Activated CD8-positive, alpha-beta memory T cell treated with anti-CD3 and anti-CD28 coated beads, Interleukin-2, amount 10 ng/mL, durations not matched to agents 7 days and 5 days (primary cell): ENCODE data around the gene ZBTB17. TPM values are rescaled to one million over a fixed set of nuclear protein-coding genes. Genes with fewer than 3 reads are reported as not detected.
"Not testable (repeated sequence)": the region's sequence is repeated elsewhere in the genome, so short reads cannot be mapped to it uniquely, and the experiment has no call there.

Source experiments
- ATAC-seq: fragments of 150-1000 bp; cut with Tn5 transposase; one replicate; pipeline ENCODE4 v1.10.0; 2021; ENCODE audit warnings: moderate library complexity
- CTCF ChIA-PET: fragments of 350-600 bp; sonication (Branson Sonifier 250); formaldehyde crosslinking; loops from one replicate; lab custom pipeline; 2021; ENCODE audit warnings: antibody characterized with exemption; lab: Charles Lee
- DNase-seq: peaks from one replicate; pipeline ENCODE4 v3.0.0-alpha.2; 2020
- H3K27ac Mint-ChIP-seq: one replicate; pipeline ENCODE4 v1.8.0; 2021; ENCODE audit warnings: mild to moderate bottlenecking, mixed read lengths
- H3K27me3 Mint-ChIP-seq: one replicate; pipeline ENCODE4 v1.8.0; 2021; ENCODE audit warnings: mixed read lengths
- H3K36me3 Mint-ChIP-seq: one replicate; pipeline ENCODE4 v1.8.0; 2021; ENCODE audit warnings: mild to moderate bottlenecking, mixed read lengths
- H3K4me1 Mint-ChIP-seq: one replicate; pipeline ENCODE4 v1.8.0; 2021; ENCODE audit warnings: mixed read lengths
- H3K4me3 Mint-ChIP-seq: one replicate; pipeline ENCODE4 v1.8.0; 2021; ENCODE audit warnings: mild to moderate bottlenecking, moderate library complexity, mixed read lengths
- H3K9me3 Mint-ChIP-seq: one replicate; pipeline ENCODE4 v1.8.0; 2022; ENCODE audit warnings: low read depth, mixed read lengths
- total RNA-seq, 2 experiments: library from RNA; stranded (reverse); gene quantifications; one replicate each; pipeline ENCODE4 v1.2.3, GENCODE V29; 2021

ZBTB17 gene
- total RNA-seq, 2 experiments from 2014 or later = 55.8 to 68.8 TPM

- H3K27me3 Mint-ChIP-seq = no peaks in the 10 kb centered on the region
- peaks cover 49% of the 10 kb centered on the region for H3K36me3 Mint-ChIP-seq
- ATAC-seq (no peak), DNase-seq (no peak)
- no peaks in the 10 kb centered on the region for H3K9me3 Mint-ChIP-seq
- no peak overlapping the region for H3K27ac Mint-ChIP-seq
- H3K4me1 Mint-ChIP-seq = peaks cover 1% of the 10 kb centered on the region
- no peak overlapping the region for H3K4me3 Mint-ChIP-seq
- CTCF ChIA-PET = interaction anchor here (2.0 kb wide), 1 partner anchor 13 kb away, joined by 4 read pairs; no protein-coding TSS in a partner anchor
Observed at GRCh38 chr1:15936025-15936424, 39.9 kb downstream of the ZBTB17 start.

DNA sequence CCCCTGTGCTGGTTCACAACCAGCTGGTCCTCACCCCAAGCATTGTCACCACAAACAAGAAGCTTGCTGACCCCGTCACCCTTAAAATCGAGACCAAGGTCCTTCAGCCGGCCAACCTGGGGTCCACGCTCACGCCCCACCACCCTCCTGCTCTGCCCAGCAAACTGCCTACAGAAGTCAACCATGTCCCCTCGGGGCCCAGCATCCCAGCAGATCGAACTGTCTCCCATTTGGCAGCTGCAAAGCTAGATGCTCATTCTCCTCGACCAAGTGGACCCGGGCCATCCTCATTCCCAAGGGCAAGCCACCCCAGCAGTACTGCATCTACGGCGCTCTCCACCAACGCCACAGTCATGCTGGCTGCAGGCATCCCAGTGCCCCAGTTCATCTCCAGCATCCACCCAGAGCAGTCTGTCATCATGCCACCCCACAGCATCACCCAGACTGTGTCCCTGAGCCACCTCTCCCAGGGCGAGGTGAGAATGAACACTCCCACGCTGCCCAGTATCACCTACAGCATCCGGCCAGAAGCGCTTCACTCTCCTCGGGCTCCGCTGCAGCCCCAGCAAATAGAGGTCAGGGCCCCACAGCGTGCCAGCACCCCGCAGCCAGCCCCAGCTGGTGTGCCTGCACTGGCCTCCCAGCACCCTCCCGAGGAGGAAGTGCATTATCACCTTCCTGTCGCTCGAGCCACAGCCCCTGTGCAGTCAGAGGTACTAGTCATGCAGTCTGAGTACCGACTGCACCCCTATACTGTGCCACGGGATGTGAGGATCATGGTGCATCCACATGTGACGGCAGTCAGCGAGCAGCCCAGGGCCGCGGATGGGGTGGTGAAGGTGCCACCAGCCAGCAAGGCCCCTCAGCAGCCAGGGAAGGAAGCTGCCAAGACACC, 40.6 kb downstream of the ZBTB17 start:
- DNase-seq (no peak), ATAC-seq (no peak)
- H3K4me3 Mint-ChIP-seq = no peak overlapping the region
- peaks cover 1% of the 10 kb centered on the region for H3K4me1 Mint-ChIP-seq
- CTCF ChIA-PET = interaction anchor here (2.0 kb wide), 1 partner anchor 14 kb away, joined by 4 read pairs; no protein-coding TSS in a partner anchor
- H3K36me3 Mint-ChIP-seq = peaks cover 50% of the 10 kb centered on the region
- H3K27me3 Mint-ChIP-seq = no peaks in the 10 kb centered on the region
- H3K9me3 Mint-ChIP-seq = no peaks in the 10 kb centered on the region
- H3K27ac Mint-ChIP-seq = no peak overlapping the region

DNA sequence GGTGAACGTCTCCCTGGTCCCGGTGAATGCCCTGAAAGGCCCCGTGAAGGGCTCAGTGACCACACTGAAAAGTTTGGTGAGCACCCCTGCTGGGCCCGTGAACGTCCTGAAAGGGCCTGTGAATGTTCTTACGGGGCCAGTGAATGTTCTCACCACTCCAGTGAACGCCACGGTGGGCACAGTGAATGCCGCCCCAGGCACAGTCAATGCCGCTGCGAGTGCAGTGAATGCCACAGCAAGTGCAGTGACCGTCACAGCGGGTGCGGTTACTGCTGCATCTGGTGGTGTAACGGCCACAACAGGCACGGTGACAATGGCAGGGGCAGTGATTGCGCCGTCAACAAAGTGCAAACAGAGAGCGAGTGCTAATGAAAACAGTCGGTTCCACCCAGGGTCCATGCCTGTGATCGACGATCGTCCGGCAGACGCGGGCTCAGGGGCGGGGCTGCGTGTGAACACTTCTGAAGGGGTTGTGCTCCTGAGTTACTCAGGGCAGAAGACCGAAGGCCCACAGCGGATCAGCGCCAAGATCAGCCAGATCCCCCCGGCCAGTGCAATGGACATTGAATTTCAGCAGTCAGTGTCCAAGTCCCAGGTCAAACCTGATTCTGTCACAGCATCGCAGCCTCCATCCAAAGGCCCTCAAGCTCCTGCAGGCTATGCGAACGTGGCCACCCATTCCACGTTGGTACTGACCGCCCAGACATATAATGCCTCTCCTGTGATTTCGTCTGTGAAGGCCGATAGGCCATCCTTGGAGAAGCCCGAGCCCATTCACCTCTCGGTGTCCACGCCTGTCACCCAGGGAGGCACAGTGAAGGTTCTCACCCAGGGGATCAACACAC, 41.5 kb downstream of the ZBTB17 start:
- no peak for ATAC-seq
- CTCF ChIA-PET = no interaction called here
- Mint-ChIP-seq H3K36me3 (peaks cover 55% of the 10 kb centered on the region), H3K27me3 (no peaks in the 10 kb centered on the region), H3K27ac (no peak overlapping the region), H3K9me3 (no peaks in the 10 kb centered on the region), H3K4me3 (no peak overlapping the region), H3K4me1 (peaks cover 1% of the 10 kb centered on the region)
- DNase-seq = no peak

GRCh38 chr1:15933684-15934083, 42.2 kb downstream of the ZBTB17 start:
- peaks cover 58% of the 10 kb centered on the region for H3K36me3 Mint-ChIP-seq

GRCh38 chr1:15932612-15933011, 43.3 kb downstream of the ZBTB17 start:
- H3K27me3 Mint-ChIP-seq = no peaks in the 10 kb centered on the region
- no peak for ATAC-seq
- CTCF ChIA-PET = interaction anchor here (1.2 kb wide), 1 partner anchor 117 kb away, joined by 3 read pairs; no protein-coding TSS in a partner anchor
- no peak for DNase-seq
- H3K9me3 Mint-ChIP-seq = no peaks in the 10 kb centered on the region
- H3K4me3 Mint-ChIP-seq = no peak overlapping the region
- no peak overlapping the region for H3K27ac Mint-ChIP-seq
- H3K36me3 Mint-ChIP-seq = peaks cover 61% of the 10 kb centered on the region
- peaks cover 1% of the 10 kb centered on the region for H3K4me1 Mint-ChIP-seq

More at GRCh38 chr1:15933684-15934083, 42.2 kb downstream of the ZBTB17 start:
- Mint-ChIP-seq H3K4me1 (peaks cover 1% of the 10 kb centered on the region), H3K9me3 (no peaks in the 10 kb centered on the region), H3K27ac (peak overlapping the region; percentile 3), H3K27me3 (no peaks in the 10 kb centered on the region), H3K4me3 (no peak overlapping the region)
- DNase-seq (no peak), ATAC-seq (no peak)
- CTCF ChIA-PET = no interaction called here

- H3K27me3 Mint-ChIP-seq = no peaks in the 10 kb centered on the region
- CTCF ChIA-PET = interaction anchor here (0.6 to 1.2 kb wide), 2 partner anchors 88 to 117 kb away, joined by 3 read pairs; no protein-coding TSS in a partner anchor
- H3K9me3 Mint-ChIP-seq = no peaks in the 10 kb centered on the region
- ATAC-seq (no peak), DNase-seq (no peak)
- H3K4me3 Mint-ChIP-seq = no peak overlapping the region
- no peak overlapping the region for H3K27ac Mint-ChIP-seq
- peaks cover 1% of the 10 kb centered on the region for H3K4me1 Mint-ChIP-seq
- peaks cover 60% of the 10 kb centered on the region for H3K36me3 Mint-ChIP-seq
Observed at GRCh38 chr1:15931884-15932283, 44.0 kb downstream of the ZBTB17 start.

DNA sequence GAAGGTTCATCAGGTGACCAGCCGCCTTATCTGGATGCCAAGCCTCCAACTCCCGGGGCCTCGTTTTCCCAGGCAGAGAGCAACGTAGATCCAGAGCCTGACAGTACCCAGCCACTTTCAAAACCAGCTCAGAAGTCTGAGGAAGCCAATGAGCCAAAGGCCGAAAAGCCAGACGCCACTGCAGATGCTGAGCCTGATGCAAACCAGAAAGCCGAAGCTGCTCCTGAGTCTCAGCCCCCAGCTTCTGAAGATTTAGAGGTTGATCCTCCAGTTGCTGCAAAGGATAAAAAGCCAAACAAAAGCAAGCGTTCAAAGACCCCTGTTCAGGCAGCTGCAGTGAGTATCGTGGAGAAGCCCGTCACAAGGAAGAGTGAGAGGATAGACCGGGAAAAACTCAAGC, 44.5 kb downstream of the ZBTB17 start:
- Mint-ChIP-seq H3K27ac (no peak overlapping the region), H3K9me3 (no peaks in the 10 kb centered on the region), H3K4me3 (no peak overlapping the region), H3K4me1 (no peaks in the 10 kb centered on the region), H3K36me3 (peaks cover 60% of the 10 kb centered on the region), H3K27me3 (no peaks in the 10 kb centered on the region)
- CTCF ChIA-PET = interaction anchor here (1.2 kb wide), 1 partner anchor 116 kb away, joined by 3 read pairs; no protein-coding TSS in a partner anchor
- no peak for DNase-seq
- ATAC-seq = no peak

DNA sequence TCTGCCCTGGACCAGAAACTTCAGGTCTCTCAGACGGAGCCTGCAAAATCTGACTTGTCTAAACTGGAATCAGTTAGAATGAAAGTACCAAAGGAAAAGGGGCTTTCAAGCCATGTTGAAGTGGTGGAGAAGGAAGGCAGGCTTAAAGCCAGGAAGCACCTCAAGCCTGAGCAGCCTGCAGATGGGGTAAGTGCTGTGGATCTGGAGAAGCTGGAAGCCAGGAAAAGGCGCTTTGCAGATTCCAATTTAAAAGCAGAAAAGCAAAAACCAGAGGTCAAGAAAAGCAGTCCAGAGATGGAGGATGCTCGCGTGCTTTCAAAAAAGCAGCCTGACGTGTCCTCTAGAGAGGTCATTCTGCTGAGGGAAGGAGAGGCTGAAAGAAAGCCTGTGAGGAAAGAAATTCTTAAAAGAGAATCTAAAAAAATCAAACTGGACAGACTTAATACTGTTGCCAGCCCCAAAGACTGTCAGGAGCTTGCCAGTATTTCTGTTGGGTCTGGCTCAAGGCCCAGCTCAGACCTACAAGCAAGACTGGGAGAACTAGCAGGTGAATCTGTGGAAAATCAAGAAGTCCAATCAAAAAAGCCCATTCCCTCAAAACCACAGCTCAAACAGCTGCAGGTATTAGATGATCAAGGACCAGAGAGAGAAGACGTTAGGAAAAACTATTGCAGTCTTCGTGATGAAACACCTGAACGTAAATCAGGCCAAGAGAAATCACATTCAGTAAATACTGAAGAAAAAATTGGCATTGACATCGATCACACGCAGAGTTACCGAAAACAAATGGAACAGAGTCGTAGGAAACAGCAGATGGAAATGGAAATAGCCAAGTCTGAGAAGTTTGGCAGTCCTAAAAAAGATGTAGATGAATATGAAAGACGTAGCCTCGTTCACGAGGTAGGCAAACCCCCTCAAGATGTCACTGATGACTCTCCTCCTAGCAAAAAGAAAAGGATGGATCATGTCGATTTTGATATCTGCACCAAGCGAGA, 46.6 kb downstream of the ZBTB17 start:
- no peak overlapping the region for H3K27ac Mint-ChIP-seq
- no peaks in the 10 kb centered on the region for H3K27me3 Mint-ChIP-seq
- peaks cover 3% of the 10 kb centered on the region for H3K4me1 Mint-ChIP-seq
- no peak for ATAC-seq
- H3K36me3 Mint-ChIP-seq = peaks cover 52% of the 10 kb centered on the region
- H3K4me3 Mint-ChIP-seq = no peak overlapping the region
- no peak for DNase-seq
- CTCF ChIA-PET = no interaction called here
- no peaks in the 10 kb centered on the region for H3K9me3 Mint-ChIP-seq

DNA sequence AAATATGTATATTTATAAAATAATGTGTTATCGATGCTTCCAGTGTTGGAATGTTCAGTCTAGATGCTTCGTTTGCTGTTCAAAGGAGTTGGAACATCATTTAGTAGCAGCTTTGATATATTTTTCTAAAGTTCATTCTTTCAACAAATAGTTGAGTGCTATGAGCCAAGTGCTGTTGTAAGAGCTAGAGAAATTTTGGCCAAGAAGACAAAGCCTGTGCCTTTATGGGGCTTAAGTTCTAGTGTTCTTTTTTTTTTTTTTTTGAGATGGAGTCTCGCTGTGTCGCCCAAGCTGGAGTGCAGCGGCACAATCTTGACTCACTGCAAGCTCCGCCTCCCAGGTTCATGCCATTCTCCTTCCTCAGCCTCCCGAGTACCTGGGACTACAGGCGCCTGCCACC, 49.5 kb downstream of the ZBTB17 start:
- DNase-seq, H3K27ac Mint-ChIP-seq, ATAC-seq, H3K27me3 Mint-ChIP-seq, H3K9me3 Mint-ChIP-seq, H3K4me1 Mint-ChIP-seq, H3K4me3 Mint-ChIP-seq: not testable (repeated sequence)
- peaks cover 58% of the 10 kb centered on the region for H3K36me3 Mint-ChIP-seq
- CTCF ChIA-PET = interaction anchor here (1.2 to 1.3 kb wide), 2 partner anchors 11 to 135 kb away, joined by 3 to 4 read pairs; no protein-coding TSS in a partner anchor

GRCh38 chr1:15923241-15923640, 52.7 kb downstream of the ZBTB17 start:
- CTCF ChIA-PET = interaction anchor here (0.9 kb wide), 1 partner anchor 38 kb away, joined by 3 read pairs; no protein-coding TSS in a partner anchor
- DNase-seq = no peak
- ATAC-seq = no peak
- Mint-ChIP-seq H3K4me1 (peaks cover 27% of the 10 kb centered on the region), H3K27ac (no peak overlapping the region), H3K27me3 (no peaks in the 10 kb centered on the region), H3K4me3 (no peak overlapping the region), H3K9me3 (no peaks in the 10 kb centered on the region), H3K36me3 (peaks cover 58% of the 10 kb centered on the region)

DNA sequence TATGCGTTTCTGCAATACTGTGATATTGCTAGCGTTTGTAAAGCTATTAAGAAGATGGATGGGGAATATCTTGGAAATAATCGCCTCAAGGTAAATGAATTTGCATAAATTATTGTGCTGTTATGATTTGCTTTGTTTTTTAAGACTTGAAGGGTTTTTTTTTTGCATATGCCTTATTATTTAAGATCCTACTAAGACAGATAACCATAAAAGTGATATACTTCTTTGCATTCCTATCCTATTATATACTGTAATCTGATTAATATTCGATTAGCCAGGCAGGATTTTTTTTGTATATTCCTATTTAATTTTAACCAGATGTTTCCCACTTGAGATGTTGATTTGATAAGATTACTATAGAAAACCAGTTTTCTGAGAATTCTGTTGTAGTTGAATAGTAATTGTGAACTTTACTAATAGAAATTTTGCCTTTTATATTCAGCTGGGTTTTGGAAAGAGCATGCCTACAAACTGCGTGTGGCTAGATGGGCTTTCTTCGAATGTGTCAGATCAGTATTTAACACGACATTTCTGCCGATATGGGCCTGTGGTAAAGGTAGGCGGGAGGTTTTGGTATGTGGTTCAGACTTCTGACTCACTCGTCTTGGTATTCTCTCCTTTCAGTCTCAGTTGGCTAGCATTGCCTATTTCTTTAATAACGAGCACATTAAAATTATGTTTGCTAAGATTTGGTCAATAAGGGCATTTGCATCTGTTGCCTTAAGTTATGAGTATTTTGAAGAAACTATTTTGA, 56.8 kb downstream of the ZBTB17 start:
- CTCF ChIA-PET = interaction anchor here (0.6 to 1.5 kb wide), 4 partner anchors 31 to 104 kb away, joined by 3 to 4 read pairs (median 4); no protein-coding TSS in a partner anchor
- H3K36me3 Mint-ChIP-seq = peaks cover 63% of the 10 kb centered on the region
- DNase-seq (peak; percentile 94), ATAC-seq (peak; percentile 87)
- no peaks in the 10 kb centered on the region for H3K9me3 Mint-ChIP-seq
- H3K4me3 Mint-ChIP-seq = peak overlapping the region; percentile 12
- H3K27ac Mint-ChIP-seq = peak overlapping the region; percentile 35
- no peaks in the 10 kb centered on the region for H3K27me3 Mint-ChIP-seq
- H3K4me1 Mint-ChIP-seq = peaks cover 48% of the 10 kb centered on the region
